ENCODE measurements around the gene PBX3. TPM values are rescaled to one million over a fixed set of nuclear protein-coding genes. Genes with fewer than 3 reads are reported as not detected.

The PBX3 gene
- total RNA-seq, 4 donors from 2014 or later: 19.3 to 41.3 (median 25.1) TPM

- ATAC-seq (ENCODE audit: low FRiP score) (no peak), DNase-seq (ENCODE audit: low spot score) (no peak)
- no peak for TF ChIP-seq CTCF (IDR thresholded peaks at IDR 0.05)
These were observed 14.7 kb downstream of the PBX3 start for GRCh38 chr9:125761676-125762450.

- DNase-seq (ENCODE audit: low spot score) (no peak), ATAC-seq (ENCODE audit: low FRiP score) (no peak)
- TF ChIP-seq CTCF (IDR thresholded peaks at IDR 0.05): no peak
These were observed 16.2 kb downstream of the PBX3 start for GRCh38 chr9:125763394-125763801.

GRCh38 chr9:125764198-125764597, 17.0 kb downstream of the PBX3 start:
- ATAC-seq (ENCODE audit: low FRiP score) (no peak), DNase-seq (ENCODE audit: low spot score) (no peak)
- no peak for TF ChIP-seq CTCF (IDR thresholded peaks at IDR 0.05)

- ATAC-seq (ENCODE audit: low FRiP score): no peak
- DNase-seq (ENCODE audit: low spot score): no peak
- TF ChIP-seq CTCF (IDR thresholded peaks at IDR 0.05): no peak
These were observed 19.5 kb downstream of the PBX3 start for GRCh38 chr9:125766468-125767221.

GRCh38 chr9:125767349-125767748, 20.2 kb downstream of the PBX3 start:
- no peak for ATAC-seq (ENCODE audit: low FRiP score)
- no peak for DNase-seq (ENCODE audit: low spot score)
- no peak for TF ChIP-seq CTCF (IDR thresholded peaks at IDR 0.05)

- ATAC-seq (ENCODE audit: low FRiP score): no peak
These were observed 21.6 kb downstream of the PBX3 start for GRCh38 chr9:125768803-125769202.

More at GRCh38 chr9:125768803-125769202, 21.6 kb downstream of the PBX3 start:
- no peak for TF ChIP-seq CTCF (IDR thresholded peaks at IDR 0.05)
- DNase-seq (ENCODE audit: low spot score): no peak

Data from omental fat pad (tissue), 4 donors.